WTC11 (cell line): ENCODE measurements around the gene NUDCD2. TPM values are rescaled to one million over a fixed set of nuclear protein-coding genes. Genes with fewer than 3 reads are reported as not detected.

ENCODE experiments used
- ATAC-seq: fragments of 200-7000 bp; cut with Tn5 transposase; 2 replicates; pipeline ENCODE4 v1.10.0; 2021; ENCODE audit warnings: mild to moderate bottlenecking, moderate library complexity
- CTCF ChIA-PET: fragments of 300-600 bp; sonication (Branson Sonifier 250); formaldehyde crosslinking; loops from one replicate; lab custom pipeline; 2021; ENCODE audit warnings: antibody characterized with exemption; lab: Charles Lee
- POLR2A ChIA-PET: fragments of 350-600 bp; sonication (Branson Sonifier 250); formaldehyde crosslinking; loops from one replicate; lab custom pipeline; 2021; ENCODE audit warnings: antibody characterized with exemption; lab: Charles Lee
- DNase-seq: peaks from one replicate; pipeline ENCODE4 v3.0.0; 2021; ENCODE audit warnings: low spot score
- H3K27ac Mint-ChIP-seq: 2 replicates; pipeline ENCODE4 v1.8.0; 2021; ENCODE audit warnings: mixed read lengths
- H3K27me3 Mint-ChIP-seq: 2 replicates; pipeline ENCODE4 v1.8.0; 2021; ENCODE audit warnings: low read depth, mild to moderate bottlenecking, moderate library complexity, mixed read lengths
- H3K36me3 Mint-ChIP-seq: 2 replicates; pipeline ENCODE4 v1.8.0; 2021; ENCODE audit warnings: mixed read lengths
- H3K4me1 Mint-ChIP-seq: 2 replicates; pipeline ENCODE4 v1.8.0; 2022; ENCODE audit warnings: mixed read lengths
- H3K4me3 Mint-ChIP-seq: 2 replicates; pipeline ENCODE4 v1.8.0; 2021; ENCODE audit warnings: mild to moderate bottlenecking, moderate library complexity, mixed read lengths
- H3K9me3 Mint-ChIP-seq: 2 replicates; pipeline ENCODE4 v1.8.0; 2021; ENCODE audit warnings: mixed read lengths
- ATF1 ChIP-seq: sonication (generic); formaldehyde crosslinking; IDR thresholded peaks from 2 replicates; pipeline ENCODE4 v1.8.1; 2023; ENCODE audit warnings: mild to moderate bottlenecking, moderate library complexity, missing genetic modification reagents
- ATF3 ChIP-seq: sonication (generic); formaldehyde crosslinking; conservative IDR thresholded peaks from 2 replicates; pipeline ENCODE4 v1.8.1; 2022; ENCODE audit warnings: mild to moderate bottlenecking, missing genetic modification reagents
- ATF6 ChIP-seq: sonication (generic); formaldehyde crosslinking; IDR thresholded peaks from 2 replicates; pipeline ENCODE4 v1.8.1; 2023; ENCODE audit warnings: mild to moderate bottlenecking, missing genetic modification reagents
- E2F5 ChIP-seq: sonication (generic); formaldehyde crosslinking; IDR thresholded peaks from 2 replicates; pipeline ENCODE4 v1.8.1; 2022; ENCODE audit warnings: mild to moderate bottlenecking, moderate library complexity, missing genetic modification reagents
- ERG ChIP-seq: fragments of 250-450 bp; sonication (Bioruptor Pico); IDR thresholded peaks from 2 replicates; pipeline ENCODE4 v1.8.0; 2021; ENCODE audit warnings: mild to moderate bottlenecking
- HMGXB4 ChIP-seq: sonication (generic); formaldehyde crosslinking; IDR thresholded peaks from 2 replicates; pipeline ENCODE4 v1.8.1; 2023; ENCODE audit warnings: mild to moderate bottlenecking, moderate library complexity, missing genetic modification reagents
- KAT7 ChIP-seq: sonication (generic); formaldehyde crosslinking; IDR thresholded peaks from 2 replicates; pipeline ENCODE4 v1.8.1; 2023; ENCODE audit warnings: missing genetic modification reagents, mild to moderate bottlenecking, borderline replicate concordance
- MXD4 ChIP-seq: fragments of 250-450 bp; sonication (Bioruptor Pico); IDR thresholded peaks from 2 replicates; pipeline ENCODE4 v1.8.0; 2021; ENCODE audit warnings: mild to moderate bottlenecking, moderate library complexity, borderline replicate concordance
- NFATC4 ChIP-seq: fragments of 250-450 bp; sonication (Bioruptor Pico); IDR thresholded peaks from 2 replicates; pipeline ENCODE4 v1.9.0; 2021; ENCODE audit warnings: mild to moderate bottlenecking
- PRRX2 ChIP-seq: fragments of 250-450 bp; sonication (Bioruptor Pico); IDR thresholded peaks from 2 replicates; pipeline ENCODE4 v1.8.0; 2021; ENCODE audit warnings: mild to moderate bottlenecking
- RORB ChIP-seq: fragments of 250-450 bp; sonication (Bioruptor Pico); IDR thresholded peaks from 2 replicates; pipeline ENCODE4 v1.9.0; 2021; ENCODE audit warnings: mild to moderate bottlenecking
- SMAD4 ChIP-seq: sonication (generic); formaldehyde crosslinking; IDR thresholded peaks from 2 replicates; pipeline ENCODE4 v1.8.0; 2022; ENCODE audit warnings: mild to moderate bottlenecking, missing genetic modification reagents
- SOX15 ChIP-seq: fragments of 250-450 bp; sonication (Bioruptor Pico); IDR thresholded peaks from 2 replicates; pipeline ENCODE4 v1.9.0; 2021; ENCODE audit warnings: mild to moderate bottlenecking
- TP53 ChIP-seq: sonication (generic); formaldehyde crosslinking; IDR thresholded peaks from 2 replicates; pipeline ENCODE4 v1.8.1; 2023; ENCODE audit warnings: mild to moderate bottlenecking, missing genetic modification reagents
- ZNF121 ChIP-seq: sonication (generic); formaldehyde crosslinking; IDR thresholded peaks from 2 replicates; pipeline ENCODE4 v1.8.0; 2023; ENCODE audit warnings: missing genetic modification reagents
- ZNF232 ChIP-seq: sonication (generic); formaldehyde crosslinking; IDR thresholded peaks from 2 replicates; pipeline ENCODE4 v1.8.0; 2022; ENCODE audit warnings: mild to moderate bottlenecking, missing genetic modification reagents
- ZNF281 ChIP-seq: sonication (generic); formaldehyde crosslinking; IDR thresholded peaks from 2 replicates; pipeline ENCODE4 v1.8.0; 2023; ENCODE audit warnings: mild to moderate bottlenecking, missing genetic modification reagents
- ZNF512 ChIP-seq: sonication (generic); formaldehyde crosslinking; IDR thresholded peaks from 2 replicates; pipeline ENCODE4 v1.8.1; 2022; ENCODE audit warnings: missing genetic modification reagents, borderline replicate concordance
- ZSCAN18 ChIP-seq: fragments of 250-450 bp; sonication (Bioruptor Pico); IDR thresholded peaks from 2 replicates; pipeline ENCODE4 v2.1.2; 2022; ENCODE audit warnings: mild to moderate bottlenecking, moderate library complexity
- total RNA-seq: library from RNA; stranded (reverse); gene quantifications from 3 replicates; pipeline ENCODE4 v1.2.3, GENCODE V29; 2021

The NUDCD2 gene
- total RNA-seq, 1 experiment from 2014 or later: 73.4 TPM

- no peaks in the 10 kb centered on the region for H3K27me3 Mint-ChIP-seq
- H3K27ac Mint-ChIP-seq: no peak overlapping the region
- ChIA-PET CTCF (no interaction called here), POLR2A (no interaction called here)
- TF ChIP-seq ATF1 (CRISPR knock-in tag) (no peak), HMGXB4 (no peak), MXD4 (no peak), PRRX2 (CRISPR knock-in tag) (no peak), KAT7 (CRISPR knock-in tag) (no peak), ZNF281 (CRISPR knock-in tag) (no peak), ZNF512 (CRISPR knock-in tag) (no peak), TP53 (CRISPR knock-in tag) (no peak), ZNF232 (no peak), ATF6 (CRISPR knock-in tag) (no peak), RORB (no peak), NFATC4 (CRISPR knock-in tag) (no peak), SMAD4 (no peak), ATF3 (CRISPR knock-in tag) (no peak), ERG (CRISPR knock-in tag) (no peak), ZSCAN18 (CRISPR knock-in tag) (no peak), SOX15 (CRISPR knock-in tag) (no peak), ZNF121 (CRISPR knock-in tag) (no peak), E2F5 (CRISPR knock-in tag) (no peak)
- H3K4me3 Mint-ChIP-seq: no peak overlapping the region
- ATAC-seq: no peak
- no peaks in the 10 kb centered on the region for H3K4me1 Mint-ChIP-seq
- DNase-seq: no peak
- peaks cover 86% of the 10 kb centered on the region for H3K36me3 Mint-ChIP-seq
- no peaks in the 10 kb centered on the region for H3K9me3 Mint-ChIP-seq
Measured at GRCh38 chr5:163473635-163474243, 13.8 kb upstream of the NUDCD2 start.
